ENCODE measurements around the gene VPS54.
A peak's percentile ranks its signal among the peaks of the same experiment; 100 is the strongest.

The VPS54 gene

DNA sequence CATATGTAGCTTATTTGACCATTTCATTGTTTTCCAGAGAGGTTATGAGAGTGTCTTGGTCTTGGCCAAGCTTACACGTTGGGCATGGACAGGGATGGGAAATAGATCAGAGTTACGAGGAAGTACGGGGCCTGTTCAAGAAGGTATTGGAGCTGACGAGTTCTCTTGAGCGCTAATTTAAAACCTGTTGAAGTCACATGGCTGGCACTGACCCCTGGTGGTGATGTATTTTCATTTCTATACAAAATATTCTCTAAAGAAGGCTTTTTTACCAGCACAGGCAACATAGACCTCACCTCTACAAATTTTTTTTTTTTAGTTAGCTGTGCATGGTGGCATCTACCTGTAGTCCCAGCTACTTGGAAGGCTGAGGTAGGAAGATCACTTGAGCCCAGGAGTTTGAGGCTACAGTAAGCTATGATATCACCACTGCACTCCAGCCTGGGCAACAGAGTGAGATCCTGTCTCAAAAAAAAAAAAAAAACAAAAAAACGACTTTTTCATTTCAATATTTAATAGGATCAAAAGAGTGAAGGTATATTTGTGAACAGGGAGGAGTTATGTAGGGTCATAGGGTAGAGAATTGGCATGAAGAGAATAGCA is 157.9 kb downstream of the VPS54 start:
- no peak overlapping the region for H3K4me3 Mint-ChIP-seq

DNA sequence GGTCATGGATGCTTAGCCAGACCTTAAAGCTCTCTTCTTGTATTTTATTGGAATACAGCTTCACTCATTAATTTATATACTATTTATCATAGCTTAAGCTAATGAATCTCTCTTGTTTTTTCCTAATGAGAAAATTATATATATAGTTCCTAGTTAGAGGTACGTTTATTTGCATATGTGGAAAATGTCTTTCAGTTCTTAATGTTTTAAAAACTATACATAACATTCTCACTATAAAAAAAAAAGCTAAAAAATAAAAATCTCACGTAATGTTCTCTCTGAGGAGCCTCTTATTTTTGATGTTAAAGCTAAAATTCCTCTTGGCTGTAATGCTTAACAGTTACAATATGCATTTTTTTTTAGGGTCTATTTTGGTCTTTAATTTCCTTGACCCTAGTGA is 160.9 kb downstream of the VPS54 start:
- Mint-ChIP-seq H3K4me1 (peaks cover 17% of the 10 kb centered on the region), H3K27me3 (ENCODE audit: low read depth, poor library complexity) (peaks cover 3% of the 10 kb centered on the region), H3K36me3 (ENCODE audit: low read depth) (peaks cover 49% of the 10 kb centered on the region), H3K27ac (no peak overlapping the region), H3K4me3 (no peak overlapping the region), H3K9me3 (no peaks in the 10 kb centered on the region)
- TF ChIP-seq, protein P1, sequence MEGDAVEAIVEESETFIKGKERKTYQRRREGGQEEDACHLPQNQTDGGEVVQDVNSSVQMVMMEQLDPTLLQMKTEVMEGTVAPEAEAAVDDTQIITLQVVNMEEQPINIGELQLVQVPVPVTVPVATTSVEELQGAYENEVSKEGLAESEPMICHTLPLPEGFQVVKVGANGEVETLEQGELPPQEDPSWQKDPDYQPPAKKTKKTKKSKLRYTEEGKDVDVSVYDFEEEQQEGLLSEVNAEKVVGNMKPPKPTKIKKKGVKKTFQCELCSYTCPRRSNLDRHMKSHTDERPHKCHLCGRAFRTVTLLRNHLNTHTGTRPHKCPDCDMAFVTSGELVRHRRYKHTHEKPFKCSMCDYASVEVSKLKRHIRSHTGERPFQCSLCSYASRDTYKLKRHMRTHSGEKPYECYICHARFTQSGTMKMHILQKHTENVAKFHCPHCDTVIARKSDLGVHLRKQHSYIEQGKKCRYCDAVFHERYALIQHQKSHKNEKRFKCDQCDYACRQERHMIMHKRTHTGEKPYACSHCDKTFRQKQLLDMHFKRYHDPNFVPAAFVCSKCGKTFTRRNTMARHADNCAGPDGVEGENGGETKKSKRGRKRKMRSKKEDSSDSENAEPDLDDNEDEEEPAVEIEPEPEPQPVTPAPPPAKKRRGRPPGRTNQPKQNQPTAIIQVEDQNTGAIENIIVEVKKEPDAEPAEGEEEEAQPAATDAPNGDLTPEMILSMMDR (IDR thresholded peaks at IDR 0.05): no peak
- no peak for DNase-seq

More for the DNA sequence above, 157.9 kb downstream of the VPS54 start:
- no peak overlapping the region for H3K27ac Mint-ChIP-seq
- DNase-seq: peak; percentile 33
- H3K27me3 Mint-ChIP-seq (ENCODE audit: low read depth, poor library complexity): no peaks in the 10 kb centered on the region
- TF ChIP-seq, protein P1 (IDR thresholded peaks at IDR 0.05): peak; percentile 42
- H3K4me1 Mint-ChIP-seq: no peaks in the 10 kb centered on the region
- peaks cover 52% of the 10 kb centered on the region for H3K36me3 Mint-ChIP-seq (ENCODE audit: low read depth)
- H3K9me3 Mint-ChIP-seq: no peaks in the 10 kb centered on the region

DNA sequence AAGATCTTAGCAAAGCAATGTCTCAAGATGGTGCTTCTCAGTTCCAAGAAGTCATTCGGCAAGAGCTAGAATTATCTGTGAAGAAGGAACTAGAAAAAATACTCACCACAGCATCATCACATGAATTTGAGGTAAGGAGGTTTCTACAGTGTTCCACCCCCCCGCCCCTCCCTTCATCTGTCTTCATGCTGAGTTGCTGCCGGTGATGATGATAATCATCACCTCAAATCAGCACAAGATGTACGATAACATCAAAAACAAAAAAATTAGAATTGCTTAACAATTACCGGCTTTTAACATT is 163.0 kb downstream of the VPS54 start:
- DNase-seq: no peak
- no peak overlapping the region for H3K4me3 Mint-ChIP-seq
- peaks cover 25% of the 10 kb centered on the region for H3K4me1 Mint-ChIP-seq
- no peak overlapping the region for H3K27ac Mint-ChIP-seq
- peaks cover 3% of the 10 kb centered on the region for H3K27me3 Mint-ChIP-seq (ENCODE audit: low read depth, poor library complexity)
- H3K36me3 Mint-ChIP-seq (ENCODE audit: low read depth): peaks cover 43% of the 10 kb centered on the region
- no peaks in the 10 kb centered on the region for H3K9me3 Mint-ChIP-seq
- TF ChIP-seq, protein P1 (IDR thresholded peaks at IDR 0.05): no peak

DNA sequence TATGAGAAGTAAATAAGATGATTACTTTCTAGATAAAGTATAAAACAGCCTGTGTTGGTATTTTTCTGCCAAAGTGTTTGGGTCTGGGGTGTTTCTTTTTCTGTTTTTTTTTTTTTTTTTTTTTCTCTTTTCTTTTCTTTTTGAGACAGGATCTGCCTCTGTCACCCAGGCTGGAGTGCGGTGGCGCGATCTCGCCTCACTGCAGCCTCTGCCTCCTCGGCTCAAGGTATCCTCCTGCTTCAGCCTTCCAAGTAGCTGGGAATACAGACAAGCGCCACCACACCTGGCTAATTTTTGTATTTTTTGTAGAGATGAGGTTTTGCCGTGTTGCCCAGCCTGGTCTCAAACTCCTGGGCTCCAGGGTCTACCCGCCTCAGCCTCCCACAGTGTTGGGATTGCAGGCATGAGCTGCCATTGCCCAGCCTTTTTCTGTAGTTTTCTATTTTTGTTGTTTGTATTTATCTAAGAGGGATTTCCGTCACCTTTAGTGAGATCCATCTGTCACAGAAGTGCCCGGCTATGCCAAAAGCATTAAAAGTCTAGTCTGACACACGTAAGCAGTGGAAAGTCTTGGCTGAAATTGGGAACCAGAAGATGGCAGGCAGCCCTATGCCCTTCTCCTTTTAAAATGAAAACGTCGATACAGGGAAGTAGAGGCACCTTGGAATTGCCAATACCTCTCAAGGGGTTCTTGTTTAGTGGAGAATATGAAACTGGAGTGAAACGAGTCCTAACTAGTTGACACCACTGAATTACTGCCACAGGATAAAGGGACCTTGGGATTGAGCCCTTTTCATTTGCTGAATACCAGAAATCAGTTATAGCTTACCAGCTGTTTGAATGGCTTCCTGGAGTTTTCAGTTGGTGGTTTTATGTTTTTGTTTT is 163.6 kb downstream of the VPS54 start:
- H3K4me3 Mint-ChIP-seq: no peak overlapping the region
- H3K4me1 Mint-ChIP-seq: peaks cover 25% of the 10 kb centered on the region
- H3K9me3 Mint-ChIP-seq: no peaks in the 10 kb centered on the region
- TF ChIP-seq, protein P1 (IDR thresholded peaks at IDR 0.05): no peak
- H3K36me3 Mint-ChIP-seq (ENCODE audit: low read depth): peaks cover 43% of the 10 kb centered on the region
- H3K27me3 Mint-ChIP-seq (ENCODE audit: low read depth, poor library complexity): peaks cover 3% of the 10 kb centered on the region
- H3K27ac Mint-ChIP-seq: no peak overlapping the region
- no peak for DNase-seq

DNA sequence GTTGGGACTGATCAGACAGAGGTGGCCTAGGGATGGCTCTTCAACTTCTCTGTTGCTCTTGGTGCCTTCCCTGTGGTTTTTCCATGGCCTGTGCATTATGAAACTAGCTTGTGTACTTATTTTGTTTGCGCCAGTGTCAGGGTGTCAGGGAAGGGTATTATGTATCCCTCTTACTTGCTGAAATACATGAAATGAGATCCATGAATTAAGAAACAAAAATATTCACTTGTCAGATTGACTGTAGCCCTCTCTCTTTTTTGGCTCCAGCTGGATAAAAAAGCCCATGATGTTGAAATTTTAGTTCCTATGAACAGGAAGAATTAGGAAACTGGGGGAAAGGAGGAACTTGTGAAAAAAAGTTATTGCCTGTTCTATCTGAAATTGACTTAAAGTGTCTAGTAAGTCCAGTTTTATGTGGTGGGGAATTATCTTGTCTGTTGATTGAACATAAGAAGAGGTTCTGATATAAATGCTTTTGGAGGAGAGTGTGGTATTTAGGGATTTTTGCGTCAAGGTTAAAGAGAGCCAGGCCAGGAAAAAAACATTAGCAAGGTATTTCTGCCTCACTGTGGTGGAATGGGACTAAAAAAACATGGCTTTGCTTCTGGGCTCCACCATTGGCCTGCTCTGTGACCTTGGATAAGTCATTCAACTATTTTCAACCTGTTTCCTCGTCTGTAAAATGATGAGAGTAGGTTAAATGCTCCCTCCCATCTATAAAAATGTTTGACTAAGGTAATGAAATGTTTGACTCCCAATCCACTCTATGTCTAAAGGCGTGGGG is 165.5 kb downstream of the VPS54 start:
- H3K27me3 Mint-ChIP-seq (ENCODE audit: low read depth, poor library complexity): peaks cover 3% of the 10 kb centered on the region
- TF ChIP-seq, protein P1 (IDR thresholded peaks at IDR 0.05): no peak
- H3K36me3 Mint-ChIP-seq (ENCODE audit: low read depth): peaks cover 27% of the 10 kb centered on the region
- no peak for DNase-seq
- H3K9me3 Mint-ChIP-seq: no peaks in the 10 kb centered on the region
- peaks cover 36% of the 10 kb centered on the region for H3K4me1 Mint-ChIP-seq
- no peak overlapping the region for H3K4me3 Mint-ChIP-seq
- H3K27ac Mint-ChIP-seq: peak overlapping the region; percentile 6

Measured in nephron progenitor cell (in vitro differentiated cells).